GM15510 (cell line): ENCODE data around the gene ADAMTS1.

Experiments
- POLR2A ChIP-seq: IDR thresholded peaks from 3 replicates; pipeline ENCODE4 v1.6.1; 2011; ENCODE audit warnings: borderline replicate concordance; ENCODE audit not compliant: insufficient read length; ENCODE audit errors: extremely low read depth

Gene ADAMTS1

DNA sequence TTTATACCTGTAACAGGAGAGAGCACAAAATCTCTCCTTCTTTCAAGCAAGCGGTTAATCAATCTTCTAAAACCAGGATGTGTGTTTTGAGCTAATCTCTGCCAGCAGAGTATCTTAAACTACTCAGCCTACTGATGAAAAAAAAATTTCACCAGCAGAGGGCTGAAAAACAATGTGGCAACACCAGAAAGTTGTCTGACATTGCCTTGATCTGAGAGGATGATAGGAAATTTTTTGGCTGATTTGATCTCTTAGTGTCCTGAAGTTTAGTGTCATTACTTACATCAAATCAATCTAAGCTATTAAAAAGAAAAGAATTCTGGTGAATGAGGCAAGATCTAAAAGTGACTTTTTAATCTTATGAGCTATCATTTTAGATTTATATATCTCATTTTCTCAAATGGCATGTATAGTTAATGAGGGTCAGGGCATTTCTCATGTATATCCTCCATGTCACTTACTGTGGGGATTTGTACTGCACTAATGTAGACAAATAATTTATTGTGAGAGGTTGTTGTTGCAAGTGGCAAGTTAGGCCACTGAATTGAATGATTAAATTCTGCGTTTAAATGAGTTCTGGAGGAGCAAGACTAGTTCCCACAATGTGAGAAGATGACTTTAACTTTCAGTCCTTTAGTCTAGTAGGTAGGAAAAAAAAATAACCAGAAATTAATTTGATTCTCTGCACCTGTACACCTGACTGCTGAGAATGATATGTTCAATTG is 10.9 kb downstream of the ADAMTS1 start:
- no peak for TF ChIP-seq POLR2A

DNA sequence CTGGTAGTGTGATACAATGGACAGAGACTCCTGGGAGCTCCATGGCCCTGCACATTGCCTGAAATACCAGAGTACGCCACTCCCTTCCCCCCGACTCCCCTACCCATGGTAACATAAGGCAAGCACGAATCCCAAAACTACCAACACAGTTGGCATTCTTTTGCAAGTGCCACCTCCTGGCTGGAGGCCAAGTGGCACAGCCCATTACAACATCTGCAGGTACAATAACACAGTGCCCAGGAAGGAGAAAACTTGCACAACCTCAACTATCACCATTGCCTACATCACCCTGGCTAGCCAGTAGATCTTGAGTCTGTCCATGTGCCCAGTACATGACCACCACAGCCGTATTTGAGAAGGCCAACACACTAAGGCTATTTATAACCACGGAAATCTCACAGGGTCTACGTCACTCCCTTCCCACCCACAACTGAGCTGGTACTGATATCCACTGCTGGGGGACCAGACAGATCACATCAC is 11.7 kb downstream of the ADAMTS1 start:
- no peak for TF ChIP-seq POLR2A

DNA sequence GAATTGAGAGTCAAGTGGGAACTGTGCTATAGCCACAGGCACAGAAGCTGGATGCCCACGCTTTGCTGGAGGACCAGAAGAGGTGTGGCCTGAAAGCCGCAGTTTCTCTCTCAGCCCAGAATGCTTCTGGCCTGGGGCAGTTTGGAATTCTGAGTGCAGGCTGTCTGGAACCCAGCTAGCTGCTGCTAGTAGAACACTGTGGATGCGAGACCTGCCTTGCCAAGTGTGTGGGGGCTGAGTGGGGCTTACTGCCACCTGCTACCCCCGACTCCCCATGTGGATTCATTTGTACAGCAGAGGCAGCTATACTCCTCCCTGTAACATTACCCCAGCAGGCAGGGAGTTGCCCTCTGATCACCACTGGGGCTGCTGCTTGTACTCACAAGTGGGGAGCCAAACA is 12.2 kb downstream of the ADAMTS1 start:
- no peak for TF ChIP-seq POLR2A

DNA sequence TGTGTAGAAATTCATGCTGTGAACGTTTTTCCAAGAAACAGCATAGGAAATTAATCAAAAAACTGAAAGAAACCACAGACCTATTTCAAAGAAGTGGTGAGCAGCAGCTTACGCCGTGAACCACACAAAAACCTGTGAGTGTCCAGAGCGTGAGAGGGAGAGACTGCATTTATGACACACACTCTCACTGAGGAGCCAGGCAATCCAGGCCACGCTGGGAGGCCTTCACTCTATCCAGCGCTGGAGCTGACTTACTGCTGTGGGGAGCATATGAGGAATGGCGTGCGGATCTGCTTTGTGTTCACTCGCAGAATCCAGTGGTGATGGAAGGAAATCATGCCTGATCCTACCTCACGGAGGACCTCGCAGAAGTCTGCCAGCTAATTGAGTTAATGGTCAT is 12.7 kb downstream of the ADAMTS1 start:
- TF ChIP-seq POLR2A, result no peak

DNA sequence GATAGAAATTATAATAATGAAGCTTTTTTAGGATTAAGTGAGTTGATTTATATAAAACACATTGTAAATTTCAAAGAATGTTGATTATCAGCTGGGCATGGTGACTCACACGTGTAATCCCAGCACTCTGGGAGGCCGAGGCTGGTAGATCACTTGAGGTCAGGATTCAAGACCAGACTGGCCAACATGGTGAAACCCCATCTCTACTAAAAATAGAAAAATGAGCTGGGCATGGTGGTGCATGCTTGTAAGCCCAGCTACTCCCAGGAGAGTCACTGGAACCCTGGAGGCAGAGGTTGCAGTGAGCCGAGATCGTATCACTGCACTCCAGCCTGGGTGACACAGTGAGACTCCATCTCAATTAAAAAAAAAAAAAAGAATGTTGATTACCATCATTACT is 18.4 kb downstream of the ADAMTS1 start:
- no peak for TF ChIP-seq POLR2A

DNA sequence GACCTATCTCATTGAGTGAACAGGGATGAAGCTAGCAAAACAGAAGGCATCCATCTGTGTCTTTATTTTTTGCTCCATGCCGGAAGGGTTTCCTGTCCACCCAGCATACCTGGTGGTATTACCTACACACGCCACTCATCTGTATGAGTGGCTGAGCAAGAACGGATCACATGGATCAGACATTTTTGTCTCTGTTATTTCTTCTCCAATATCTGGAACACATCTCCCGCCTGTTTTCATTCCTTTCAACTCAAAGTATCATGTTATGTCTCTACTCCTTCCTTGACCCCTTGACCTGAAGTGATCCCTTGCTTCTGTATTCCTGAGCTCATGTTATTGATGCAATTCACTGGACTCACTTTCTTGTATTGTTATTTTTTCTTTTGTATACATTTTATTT is 24.7 kb downstream of the ADAMTS1 start:
- TF ChIP-seq POLR2A, result no peak

DNA sequence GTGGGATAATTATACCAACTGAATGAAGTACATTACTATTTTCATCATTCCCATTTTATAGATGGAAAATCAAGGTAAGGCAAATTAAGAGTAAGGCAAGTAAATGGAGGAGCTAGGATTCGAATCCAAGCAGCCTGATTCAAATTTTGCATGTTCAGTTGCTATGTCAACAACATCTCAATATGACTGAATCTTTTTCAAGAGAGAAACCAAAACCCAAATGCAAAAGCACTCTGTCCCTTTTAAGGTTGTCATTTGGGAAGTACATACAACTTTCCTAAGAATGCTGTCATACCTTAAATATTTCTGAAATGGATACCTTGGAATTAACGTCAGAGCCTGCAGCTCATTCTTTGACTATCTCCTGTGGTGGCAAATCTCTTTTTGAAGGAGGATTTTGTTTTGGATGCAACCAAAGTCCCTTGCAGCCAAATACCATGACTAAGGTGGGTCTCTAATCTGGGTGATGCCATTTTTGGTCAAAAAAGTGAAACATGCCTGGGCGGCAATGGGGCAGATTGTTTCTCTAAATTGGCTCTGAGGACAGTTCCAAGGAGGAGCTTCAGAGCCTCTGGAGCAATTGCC is 25.4 kb downstream of the ADAMTS1 start:
- no peak for TF ChIP-seq POLR2A

DNA sequence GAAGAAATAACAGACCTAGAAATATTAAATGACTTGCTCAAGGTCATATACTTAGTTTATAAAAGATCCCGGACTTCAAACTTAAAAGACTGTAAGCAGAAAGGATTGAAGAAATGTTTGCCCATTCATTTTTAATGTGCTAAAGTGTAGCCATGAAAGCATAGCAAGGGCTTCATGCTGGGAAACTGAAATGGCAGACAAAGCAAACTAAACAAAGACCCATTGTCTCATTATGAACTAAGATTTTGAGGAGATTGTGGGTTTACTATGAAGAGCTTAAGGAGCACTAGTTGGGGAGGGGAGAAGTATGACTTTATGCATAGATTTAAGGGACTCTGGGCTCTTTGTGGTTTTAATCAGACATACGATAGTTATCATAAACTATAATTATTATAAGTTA is 26.3 kb downstream of the ADAMTS1 start:
- no peak for TF ChIP-seq POLR2A

DNA sequence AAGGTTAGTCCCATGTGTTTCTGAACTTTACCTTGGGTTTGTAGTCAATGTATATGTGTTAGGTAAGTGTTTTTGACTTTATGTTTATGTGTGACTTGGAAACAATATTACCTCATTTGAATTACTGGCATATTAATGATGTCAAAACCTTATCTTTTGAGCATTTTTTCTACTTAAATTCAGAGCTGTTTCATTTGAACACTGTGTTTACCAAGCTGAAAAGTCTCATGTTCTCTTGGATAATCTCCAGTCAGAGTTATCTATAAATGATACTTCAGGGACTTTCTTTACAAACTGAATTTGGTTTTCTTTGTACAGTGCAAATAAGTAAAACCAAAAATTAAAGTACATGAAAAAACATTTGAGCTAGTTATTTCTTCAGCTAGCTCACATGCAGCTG is 30.0 kb downstream of the ADAMTS1 start:
- TF ChIP-seq POLR2A, result no peak

DNA sequence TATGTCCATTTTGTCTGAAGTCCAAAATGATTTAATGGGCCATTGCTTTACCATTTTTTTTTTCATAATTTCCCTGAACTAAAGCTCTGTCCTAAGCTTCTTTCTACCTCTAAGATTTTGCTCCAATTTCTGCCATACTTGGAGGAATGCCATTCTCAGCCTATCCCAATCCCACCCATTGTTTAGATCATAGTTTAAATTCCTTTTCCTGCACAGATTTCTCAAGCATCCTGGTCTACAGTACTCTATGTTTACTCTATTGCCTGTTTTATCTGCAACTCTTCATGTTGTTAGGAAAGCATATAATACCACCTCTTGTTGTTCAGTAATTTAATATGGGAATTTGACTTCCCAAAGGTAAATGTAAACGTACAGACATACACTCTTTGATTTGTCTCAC is 30.8 kb downstream of the ADAMTS1 start:
- TF ChIP-seq POLR2A, result no peak

DNA sequence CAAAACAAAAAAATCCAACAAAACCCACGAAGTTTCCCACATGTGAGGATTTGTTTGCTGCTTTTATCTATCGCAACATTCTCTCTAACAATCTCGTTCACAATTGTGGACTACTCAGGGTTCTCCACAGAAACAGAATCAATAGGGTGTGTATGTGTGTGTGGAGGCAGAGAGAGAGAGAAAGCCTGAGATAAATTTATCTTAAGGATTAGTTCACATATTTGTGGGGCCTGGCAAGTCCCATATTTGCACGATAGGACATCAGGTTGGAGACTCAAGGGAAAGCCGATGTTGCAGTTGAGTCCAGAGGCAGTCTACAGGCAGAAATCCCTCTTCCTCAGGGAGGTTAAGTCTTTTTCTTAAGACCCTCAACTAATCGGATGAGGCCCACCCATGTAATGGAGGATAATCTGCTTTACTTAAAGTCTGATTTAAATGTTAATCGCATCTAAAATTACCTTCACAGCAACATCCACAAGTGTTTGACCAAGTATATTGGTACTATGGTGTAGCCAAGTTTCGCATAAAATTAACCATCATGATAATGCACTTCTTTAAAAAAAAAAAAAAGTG is 31.7 kb downstream of the ADAMTS1 start:
- TF ChIP-seq POLR2A, result no peak

DNA sequence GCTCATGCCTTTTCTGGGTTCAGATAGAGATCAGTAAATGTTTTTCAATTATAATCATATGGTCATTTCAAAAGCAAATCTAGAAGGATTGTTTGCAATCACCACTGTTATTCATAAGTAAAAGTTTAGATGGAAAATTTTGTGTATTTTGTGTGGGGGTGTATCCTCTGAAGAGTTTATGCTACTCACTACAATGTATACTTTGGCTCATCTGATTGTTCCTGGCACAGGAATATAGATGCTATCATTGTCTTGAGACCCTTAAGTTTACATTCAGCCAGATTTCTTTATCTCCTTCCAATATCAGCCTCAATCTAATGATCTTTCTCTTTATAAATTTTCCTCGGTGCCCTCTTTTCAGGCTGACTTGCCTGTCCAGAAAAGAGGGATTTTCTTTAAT is 33.0 kb downstream of the ADAMTS1 start:
- TF ChIP-seq POLR2A, result no peak

DNA sequence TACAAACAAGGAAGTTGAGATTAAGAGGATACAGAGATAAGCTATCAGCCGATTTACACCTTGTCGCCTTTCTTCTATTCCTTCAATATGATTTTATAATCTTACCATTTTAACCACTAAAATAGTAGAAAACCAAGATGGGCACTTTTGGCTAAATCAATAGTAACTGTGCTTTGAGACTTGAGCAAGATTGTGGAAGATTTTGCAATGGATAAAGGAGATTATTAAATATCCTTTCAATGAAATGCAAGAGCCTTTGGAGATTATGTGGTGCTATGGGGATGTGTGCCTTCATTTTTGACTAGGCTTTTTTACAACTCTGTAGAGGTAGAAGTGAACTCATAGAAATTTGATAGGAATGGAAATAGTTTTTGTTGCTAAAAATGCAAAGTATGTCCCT is 33.7 kb downstream of the ADAMTS1 start:
- TF ChIP-seq POLR2A, result no peak

DNA sequence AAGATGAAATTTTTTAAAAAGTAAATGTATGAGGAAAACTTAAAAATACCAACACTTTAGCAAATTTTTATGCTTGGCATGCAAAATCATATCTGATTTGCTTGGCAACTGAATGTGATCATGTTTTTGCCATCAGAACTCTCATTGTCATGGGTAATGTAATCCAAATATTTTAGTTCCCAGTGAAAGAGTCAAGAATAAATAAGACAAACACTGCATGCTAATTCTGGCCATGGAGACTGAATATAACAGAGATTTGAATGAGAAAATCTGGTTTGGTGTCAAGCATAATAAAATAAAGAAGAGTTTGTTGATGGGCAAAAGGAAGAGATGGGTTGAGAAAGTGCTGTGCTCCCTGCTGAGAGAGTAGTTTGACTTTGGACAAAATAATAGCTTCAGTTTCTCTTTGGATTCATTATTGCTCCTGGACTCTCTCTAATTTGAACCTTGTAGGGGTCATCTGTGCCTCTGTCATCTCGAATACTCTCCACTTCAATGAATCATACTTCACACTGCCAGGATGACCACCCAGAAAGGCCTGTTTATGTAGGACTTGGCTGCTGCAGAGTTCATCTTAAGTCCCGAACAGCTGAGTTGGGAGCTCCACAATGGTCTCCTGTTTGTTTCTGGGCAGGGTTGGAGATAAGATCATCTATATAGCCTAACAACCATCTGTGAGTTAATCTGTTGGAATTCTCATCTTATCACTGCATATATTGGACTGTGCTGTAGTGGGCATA is 34.4 kb downstream of the ADAMTS1 start:
- TF ChIP-seq POLR2A, result no peak

DNA sequence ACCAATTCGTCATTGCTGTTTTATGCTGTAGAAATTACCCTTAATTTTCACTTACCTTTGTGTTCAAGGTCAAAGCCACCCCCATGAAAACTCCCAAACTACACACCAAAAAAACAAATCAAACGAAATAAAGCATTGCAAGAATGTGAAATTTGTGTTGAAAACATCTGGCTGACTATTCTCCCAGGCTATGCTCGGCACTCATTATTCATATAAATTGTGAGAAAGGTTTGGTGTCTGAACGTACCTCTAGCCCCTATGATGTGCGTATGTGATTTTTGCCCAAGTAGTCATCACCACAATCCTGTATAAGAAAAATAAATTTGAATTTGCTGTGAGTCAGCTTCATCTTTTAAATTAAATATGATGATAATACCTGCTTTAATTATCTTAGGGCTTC is 34.9 kb downstream of the ADAMTS1 start:
- no peak for TF ChIP-seq POLR2A
